ENCODE results near the gene EPS8L3. TPM values are rescaled to one million over a fixed set of nuclear protein-coding genes. Genes with fewer than 3 reads are reported as not detected.
"Not testable (repeated sequence)": the region's sequence is repeated elsewhere in the genome, so short reads cannot be mapped to it uniquely, and the experiment has no call there.

EPS8L3 gene
- total and polyA plus RNA-seq, 7 donors = 1.1 to 212 (median 81.7) TPM; not detected in 2

- Histone ChIP-seq H3K27ac (no peak overlapping the region), H3K4me3 (no peak overlapping the region), H3K9me3 (no peaks in the 10 kb centered on the region), H3K27me3 (no peaks in the 10 kb centered on the region), H3K36me3 (no peaks in the 10 kb centered on the region), H3K4me1 (peaks cover 0 to 12% (median 4%) of the 10 kb centered on the region in 4 donors)
- intact Hi-C loops (cut with DNase I) = loop anchor here (5.0 kb wide), 1 partner anchor 127 kb away; no protein-coding TSS in a partner anchor
- WGBS, 2 donors = 92 to 95% methylated on average over 11 of the region's 11 CpGs
- no peak for TF ChIP-seq CTCF (IDR thresholded peaks at IDR 0.05)
- TF ChIP-seq POLR2AphosphoS5 (IDR thresholded peaks at IDR 0.05) = no peak
- peak; percentile 54 for DNase-seq
Measured at GRCh38 chr1:109769330-109770078, 5.8 kb upstream of the EPS8L3 start.

GRCh38 chr1:109768820-109769219 is 5.1 kb upstream of the EPS8L3 start:
- peaks cover 0 to 8% (median 3%) of the 10 kb centered on the region in 4 donors for H3K4me1 ChIP-seq

GRCh38 chr1:109768335-109768650 is 4.6 kb upstream of the EPS8L3 start:
- H3K27me3 ChIP-seq = no peaks in the 10 kb centered on the region
- no peaks in the 10 kb centered on the region for H3K9me3 ChIP-seq
- no peak overlapping the region for H3K4me3 ChIP-seq
- intact Hi-C loops (cut with DNase I) = no loop called here
- H3K4me1 ChIP-seq = peaks cover 0 to 8% (median 2%) of the 10 kb centered on the region in 4 donors
- WGBS, 2 donors = 70 to 93% methylated on average over 2 of the region's 2 CpGs
- no peak for DNase-seq
- no peak overlapping the region for H3K27ac ChIP-seq
- no peak for TF ChIP-seq EP300 (IDR thresholded peaks at IDR 0.05)
- no peaks in the 10 kb centered on the region for H3K36me3 ChIP-seq

More at GRCh38 chr1:109768820-109769219, 5.1 kb upstream of the EPS8L3 start:
- Histone ChIP-seq H3K9me3 (no peaks in the 10 kb centered on the region), H3K27me3 (no peaks in the 10 kb centered on the region), H3K4me3 (no peak overlapping the region), H3K27ac (no peak overlapping the region), H3K36me3 (no peaks in the 10 kb centered on the region)
- intact Hi-C loops (cut with DNase I) = no loop called here
- no peak for TF ChIP-seq POLR2A (IDR thresholded peaks at IDR 0.05)
- TF ChIP-seq CTCF (IDR thresholded peaks at IDR 0.05) = no peak
- no peak for TF ChIP-seq EP300 (IDR thresholded peaks at IDR 0.05)
- TF ChIP-seq POLR2AphosphoS5 (IDR thresholded peaks at IDR 0.05) = no peak
- 90 to 94% methylated on average over 7 of the region's 7 CpGs for WGBS, 2 donors
- DNase-seq = no peak

GRCh38 chr1:109767637-109768334 is 4.1 kb upstream of the EPS8L3 start:
- Histone ChIP-seq H3K4me3 (no peak overlapping the region), H3K9me3 (no peaks in the 10 kb centered on the region), H3K4me1 (peaks cover 0 to 10% (median 0%) of the 10 kb centered on the region in 4 donors), H3K27ac (no peak overlapping the region), H3K36me3 (no peaks in the 10 kb centered on the region), H3K27me3 (no peaks in the 10 kb centered on the region)
- DNase-seq = no peak
- intact Hi-C loops (cut with DNase I) = no loop called here
- WGBS, 2 donors = 94% methylated on average over 10 of the region's 10 CpGs
- TF ChIP-seq POLR2A (IDR thresholded peaks at IDR 0.05) (no peak), CTCF (IDR thresholded peaks at IDR 0.05) (no peak), EP300 (IDR thresholded peaks at IDR 0.05) (no peak), POLR2AphosphoS5 (IDR thresholded peaks at IDR 0.05) (no peak)

GRCh38 chr1:109766991-109767636 is 3.4 kb upstream of the EPS8L3 start:
- 84 to 92% methylated on average over 17 of the region's 17 CpGs for WGBS, 2 donors
- H3K4me3 ChIP-seq; H3K9me3 ChIP-seq; H3K36me3 ChIP-seq; DNase-seq; H3K27me3 ChIP-seq; H3K27ac ChIP-seq; intact Hi-C loops (cut with DNase I); H3K4me1 ChIP-seq: not testable (repeated sequence)

All from sigmoid colon (tissue), 7 donors.